Kidney (tissue), 14 donors: ENCODE data around the gene C1orf232. TPM values are rescaled to one million over a fixed set of nuclear protein-coding genes. Genes with fewer than 3 reads are reported as not detected.
A peak's percentile ranks its signal among the peaks of the same experiment; 100 is the strongest.

ENCODE experiments used
- DNase-seq, 5 donors: peaks; one replicate each; pipeline ENCODE4 v3.0.0-alpha.2; 2013 to 2020
- FAIRE-seq: peaks from 2 replicates; lab custom pipeline; 2012; peaks lifted over from hg19 to GRCh38; lab: Jason Lieb, UNC
- H3K27ac ChIP-seq, 2 donors: one replicate each; pipeline ENCODE4 v1.7.0; 2013; ENCODE audit warnings: low read depth in 2 of 2, low read length in 2 of 2, inconsistent platforms in 1 of 2
- H3K27me3 ChIP-seq: one replicate; pipeline ENCODE4 v1.7.1; 2013; ENCODE audit warnings: low read length, inconsistent platforms; ENCODE audit not compliant: control insufficient read depth, insufficient read depth
- H3K36me3 ChIP-seq, 3 donors: one replicate each; pipeline versions ENCODE4 v1.7.0 to v1.7.1; 2013; ENCODE audit warnings: low read length in 3 of 3, control low read depth in 1 of 3, inconsistent platforms in 1 of 3; ENCODE audit not compliant: insufficient read depth in 3 of 3, control insufficient read depth in 2 of 3
- H3K4me1 ChIP-seq, 3 donors: one replicate each; pipeline versions ENCODE4 v1.7.0 to v1.7.1; 2013; ENCODE audit warnings: low read length in 3 of 3, inconsistent platforms in 1 of 3, low read depth in 1 of 3; ENCODE audit not compliant: control insufficient read depth in 2 of 3, insufficient read depth in 2 of 3
- H3K4me3 ChIP-seq, 3 donors: one replicate each; pipeline versions ENCODE4 v1.7.0 to v1.8.1; 2013; ENCODE audit warnings: low read length in 3 of 3, control low read depth in 1 of 3, inconsistent platforms in 1 of 3
- H3K9ac ChIP-seq, 3 donors: one replicate each; pipeline versions ENCODE4 v1.7.0 to v1.7.1; 2013; ENCODE audit warnings: low read length in 3 of 3, control low read depth in 1 of 3, inconsistent platforms in 1 of 3
- H3K9me3 ChIP-seq, 3 donors: one replicate each; pipeline versions ENCODE4 v1.7.0 to v1.7.1; 2013; ENCODE audit warnings: low read length in 3 of 3, control low read depth in 1 of 3, inconsistent platforms in 1 of 3; ENCODE audit not compliant: control insufficient read depth in 2 of 3, insufficient read depth in 1 of 3
- intact Hi-C: fragments of 100-400 bp; cut with DNase I; formaldehyde crosslinking; loops from one replicate; pipeline ENCODE4 v1.11.1; 2022
- polyA plus RNA-seq: library from polyadenylated mRNA; stranded (reverse); fragments of 350-450 nt; fragmentation: Illumina TruSeq; extraction: RNeasy Lipid Tissue Mini Kit (QIAGEN cat#74804); gene quantifications from one replicate; pipeline ENCODE4 v1.2.3, GENCODE V29; 2014; ENCODE audit warnings: low read depth, low replicate concordance; ENCODE audit not compliant: insufficient read depth
- total RNA-seq: library from RNA; stranded (reverse); fragmentation: NEBNext Ultra II Directional; extraction: Animal tissue kit (Norgen Biotek cat#: 25700); gene quantifications from one replicate; pipeline ENCODE4 v1.2.1, GENCODE V29; 2021
- TF ChIP-seq, protein P1 (sequence below): IDR thresholded peaks from 3 replicates; pipeline ENCODE4 v1.5.1; 2012; ENCODE audit warnings: mild to moderate bottlenecking, moderate library complexity, borderline replicate concordance; ENCODE audit not compliant: insufficient read depth; ENCODE audit errors: extremely low read depth
- donor health status: control.
- donor health status: control.
- donor health status: control.
- donor health status: control.
- donor health status: control.
- donor health status: DM: yes; HTN: yes; CAD: no.
- donor health status: Normal renal cell carcinoma (clear cell type).

The C1orf232 gene
- total and polyA plus RNA-seq, 2 donors from 2014 or later = not detected

DNA sequence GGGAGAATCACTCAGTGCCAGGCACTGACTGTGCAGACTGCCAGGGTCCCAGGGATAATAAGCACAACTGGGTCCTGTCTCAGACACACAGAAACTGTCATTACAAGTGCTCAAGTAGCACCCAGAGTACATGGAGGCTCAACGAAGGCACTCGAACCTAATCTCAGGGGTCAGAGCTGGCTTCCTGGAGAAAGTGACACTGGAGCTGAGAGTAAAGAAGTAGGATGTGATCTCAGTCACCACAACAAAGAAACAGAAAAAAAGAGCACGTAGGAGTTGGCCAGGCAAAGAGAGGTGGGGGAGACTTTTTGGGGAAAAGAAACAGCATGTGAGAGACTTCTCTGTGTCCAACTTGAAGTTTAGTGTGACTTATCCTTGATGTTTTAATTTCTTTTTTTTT is 23.0 kb upstream of the C1orf232 start:
- no peak overlapping the region for H3K9ac ChIP-seq
- H3K4me3 ChIP-seq = no peak overlapping the region
- no peak for DNase-seq
- TF ChIP-seq, protein P1, sequence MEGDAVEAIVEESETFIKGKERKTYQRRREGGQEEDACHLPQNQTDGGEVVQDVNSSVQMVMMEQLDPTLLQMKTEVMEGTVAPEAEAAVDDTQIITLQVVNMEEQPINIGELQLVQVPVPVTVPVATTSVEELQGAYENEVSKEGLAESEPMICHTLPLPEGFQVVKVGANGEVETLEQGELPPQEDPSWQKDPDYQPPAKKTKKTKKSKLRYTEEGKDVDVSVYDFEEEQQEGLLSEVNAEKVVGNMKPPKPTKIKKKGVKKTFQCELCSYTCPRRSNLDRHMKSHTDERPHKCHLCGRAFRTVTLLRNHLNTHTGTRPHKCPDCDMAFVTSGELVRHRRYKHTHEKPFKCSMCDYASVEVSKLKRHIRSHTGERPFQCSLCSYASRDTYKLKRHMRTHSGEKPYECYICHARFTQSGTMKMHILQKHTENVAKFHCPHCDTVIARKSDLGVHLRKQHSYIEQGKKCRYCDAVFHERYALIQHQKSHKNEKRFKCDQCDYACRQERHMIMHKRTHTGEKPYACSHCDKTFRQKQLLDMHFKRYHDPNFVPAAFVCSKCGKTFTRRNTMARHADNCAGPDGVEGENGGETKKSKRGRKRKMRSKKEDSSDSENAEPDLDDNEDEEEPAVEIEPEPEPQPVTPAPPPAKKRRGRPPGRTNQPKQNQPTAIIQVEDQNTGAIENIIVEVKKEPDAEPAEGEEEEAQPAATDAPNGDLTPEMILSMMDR = no peak
- intact Hi-C loops = no loop called here
- no peaks in the 10 kb centered on the region for H3K9me3 ChIP-seq
- H3K27me3 ChIP-seq = no peaks in the 10 kb centered on the region
- H3K36me3 ChIP-seq = no peaks in the 10 kb centered on the region
- no peak overlapping the region for H3K27ac ChIP-seq
- FAIRE-seq = no peak
- H3K4me1 ChIP-seq = no peaks in the 10 kb centered on the region

DNA sequence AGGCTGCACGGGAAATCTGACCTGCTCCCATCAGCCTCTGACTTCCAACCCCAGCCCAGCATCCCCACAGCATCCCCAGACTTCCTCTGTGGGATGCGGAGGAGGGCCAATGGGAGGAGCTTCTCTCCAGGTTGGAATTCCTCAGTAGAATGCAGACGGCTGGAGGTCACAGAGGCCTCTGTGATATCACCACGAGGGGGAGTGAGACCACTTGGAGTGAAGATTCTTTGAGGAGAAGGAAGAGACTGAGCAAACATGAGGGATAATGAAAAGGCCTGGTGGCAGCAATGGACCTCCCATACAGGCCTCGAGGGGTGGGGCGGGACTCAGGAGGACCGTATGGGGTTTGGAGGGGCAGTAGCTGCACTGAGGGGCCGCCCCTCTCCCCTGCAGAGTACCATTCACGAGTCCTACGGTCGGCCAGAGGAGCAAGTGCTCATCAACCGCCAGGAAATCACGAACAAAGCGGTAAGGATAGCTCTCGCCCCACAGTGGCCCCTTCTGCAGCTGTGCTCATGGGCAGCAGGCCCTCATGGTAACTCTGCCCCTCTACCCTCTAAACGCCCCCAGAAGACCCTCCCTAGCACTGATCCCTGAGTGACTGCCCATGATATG is 21.7 kb upstream of the C1orf232 start, which contains the start of gene CATSPER4:
Gene CATSPER4, plus strand, starts transcription at position 230 of the 615 bp plus-strand sequence. Its CDS starts 26 bp downstream, at position 256.
- Histone ChIP-seq H3K9ac (no peak within 1 kb of the TSS), H3K36me3 (no peaks in the 10 kb centered on the region), H3K4me1 (no peaks in the 10 kb centered on the region), H3K9me3 (no peaks in the 10 kb centered on the region), H3K27me3 (no peaks in the 10 kb centered on the region), H3K4me3 (no peak within 1 kb of the TSS), H3K27ac (no peak within 1 kb of the TSS)
- TF ChIP-seq, protein P1 = peak; percentile 17
- DNase-seq = peak in 4 of 5 donors; percentile 80 to 89 (median 86)
- FAIRE-seq = no peak
- intact Hi-C loops = no loop called here

DNA sequence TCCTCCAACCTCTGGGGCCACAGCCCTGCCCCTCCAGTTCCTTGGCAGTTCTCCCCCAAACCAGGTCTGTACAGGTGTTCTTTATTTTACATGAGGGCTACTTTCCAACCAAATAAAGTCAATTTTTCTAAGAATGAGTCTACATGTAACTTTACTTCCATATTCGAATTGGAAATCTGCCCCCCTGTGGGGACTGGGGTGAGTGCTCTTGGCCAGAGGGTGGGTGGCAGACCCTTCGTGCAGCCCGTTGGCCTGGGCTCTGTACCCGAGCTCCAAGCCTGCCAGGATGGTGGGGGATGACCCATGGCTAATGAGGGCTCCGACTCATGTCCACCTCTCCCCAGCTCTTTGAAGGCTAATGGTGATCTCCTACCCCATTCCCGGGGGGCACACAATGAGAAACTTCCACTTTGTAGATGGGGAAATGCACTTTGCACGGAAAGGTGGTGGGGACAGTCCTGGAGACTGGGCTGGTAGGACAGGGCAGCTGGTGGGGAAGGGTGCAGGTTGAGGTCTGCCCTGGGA is 21.1 kb upstream of the C1orf232 start:
- no peak for FAIRE-seq
- no peak for DNase-seq

More for the DNA sequence above, 21.1 kb upstream of the C1orf232 start:
- intact Hi-C loops = no loop called here
- Histone ChIP-seq H3K36me3 (no peaks in the 10 kb centered on the region), H3K27me3 (no peaks in the 10 kb centered on the region), H3K9me3 (no peaks in the 10 kb centered on the region), H3K27ac (no peak overlapping the region), H3K4me1 (no peaks in the 10 kb centered on the region), H3K4me3 (no peak overlapping the region), H3K9ac (no peak overlapping the region)
- TF ChIP-seq, protein P1 = no peak
